IPS DF 6.9 (cell line): ENCODE data around the gene CPT1B.
"Not testable (repeated sequence)": the region's sequence is repeated elsewhere in the genome, so short reads cannot be mapped to it uniquely, and the experiment has no call there.

ENCODE experiments used
- DNase-seq: peaks from one replicate; pipeline ENCODE4 v3.0.0-alpha.2; 2013; ENCODE audit warnings: low read depth, low spot score
- H3K27ac ChIP-seq: one replicate; pipeline ENCODE4 v1.5.1; 2013; ENCODE audit warnings: low read length, control low read depth
- H3K27me3 ChIP-seq: 2 replicates; pipeline ENCODE4 v1.6.1; 2013; ENCODE audit warnings: mild to moderate bottlenecking, low read length; ENCODE audit not compliant: control insufficient read depth, insufficient read depth
- H3K36me3 ChIP-seq: 2 replicates; pipeline ENCODE4 v1.6.1; 2013; ENCODE audit warnings: low read length; ENCODE audit not compliant: control insufficient read depth, insufficient read depth
- H3K4me1 ChIP-seq: 2 replicates; pipeline ENCODE4 v1.6.1; 2013; ENCODE audit warnings: low read length; ENCODE audit not compliant: control insufficient read depth, insufficient read depth
- H3K4me3 ChIP-seq: 2 replicates; pipeline ENCODE4 v1.5.1; 2013; ENCODE audit warnings: mild to moderate bottlenecking, low read length
- H3K9me3 ChIP-seq: 2 replicates; pipeline ENCODE4 v1.6.1; 2013; ENCODE audit warnings: low read length, inconsistent platforms; ENCODE audit not compliant: control insufficient read depth, insufficient read depth
- WGBS: extraction: QIAGEN DNeasy Blood & Tissue Kit; methylation state at CpG from one replicate; pipeline ENCODE4 v1.1.7; 2013; ENCODE audit warnings: mixed read lengths, missing lambda C conversion rate; ENCODE audit not compliant: insufficient read length, insufficient coverage; 5-methylcytosine and 5-hydroxymethylcytosine counted together

The CPT1B gene

GRCh38 chr22:50609599-50609998, 31.4 kb upstream of the CPT1B start:
- H3K27ac ChIP-seq, result no peak overlapping the region
- no peak overlapping the region for H3K4me3 ChIP-seq
- no peaks in the 10 kb centered on the region for H3K27me3 ChIP-seq
- no CpG with 5 or more reads among the region's 12 CpGs for WGBS
- no peak for DNase-seq
- no peaks in the 10 kb centered on the region for H3K9me3 ChIP-seq
- no peaks in the 10 kb centered on the region for H3K36me3 ChIP-seq
- 0 out of 2 replicates have a peak, but pooled peaks cover 3% of the 10 kb centered on the region for H3K4me1 ChIP-seq

DNA sequence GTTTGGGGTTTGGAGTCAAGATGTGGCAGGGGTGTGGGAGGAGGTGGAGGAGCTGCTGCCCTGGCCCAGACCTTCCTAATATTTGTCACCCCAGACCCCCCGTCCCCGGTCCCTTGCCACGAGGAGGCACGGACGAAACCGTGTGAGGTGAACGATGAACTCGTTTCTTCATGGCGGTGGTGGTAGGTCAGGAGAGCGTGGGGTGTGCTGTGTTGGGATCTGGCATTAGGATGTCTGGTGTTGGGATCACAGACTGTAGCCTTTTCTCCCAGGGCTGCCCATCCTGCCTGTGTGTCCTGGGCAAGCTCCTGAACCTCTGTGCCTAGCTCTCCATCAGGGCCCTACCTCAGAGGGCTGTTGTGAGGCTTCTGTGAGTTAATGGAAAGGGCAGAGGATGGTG, 30.8 kb upstream of the CPT1B start:
- WGBS, result no CpG with 5 or more reads among the region's 10 CpGs
- Histone ChIP-seq H3K27ac (no peak overlapping the region), H3K9me3 (no peaks in the 10 kb centered on the region), H3K4me3 (no peak overlapping the region), H3K4me1 (0 out of 2 replicates have a peak, but pooled peaks cover 3% of the 10 kb centered on the region), H3K27me3 (no peaks in the 10 kb centered on the region), H3K36me3 (no peaks in the 10 kb centered on the region)
- no peak for DNase-seq

- H3K4me3 ChIP-seq, H3K9me3 ChIP-seq, H3K27ac ChIP-seq, H3K4me1 ChIP-seq, H3K27me3 ChIP-seq, DNase-seq, H3K36me3 ChIP-seq: not testable (repeated sequence)
- WGBS, result no CpG with 5 or more reads among the region's 39 CpGs
Measured at GRCh38 chr22:50608058-50608840, 30.0 kb upstream of the CPT1B start.

DNA sequence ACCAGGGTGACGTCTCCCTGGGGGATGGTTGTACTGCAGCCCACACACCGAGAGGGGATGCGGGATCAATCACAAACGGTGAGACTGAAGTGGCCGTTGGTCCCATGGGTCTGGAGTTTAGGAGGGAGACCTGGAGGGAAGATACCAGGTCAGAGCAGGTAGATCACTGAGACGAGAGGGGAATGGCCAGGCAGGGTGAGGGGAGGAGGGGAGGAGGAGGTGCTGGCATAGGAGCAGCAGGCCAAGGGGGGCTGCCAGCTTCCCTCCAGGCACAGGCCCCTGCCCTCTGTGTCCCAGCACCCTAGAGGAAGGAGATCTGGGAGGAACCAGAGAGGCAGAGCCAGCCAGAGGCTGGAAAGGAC, 29.4 kb upstream of the CPT1B start:
- H3K36me3 ChIP-seq, result no peaks in the 10 kb centered on the region
- H3K27ac ChIP-seq, result no peak overlapping the region
- WGBS, result no CpG with 5 or more reads among the region's 6 CpGs
- H3K4me3 ChIP-seq, result no peak overlapping the region
- no peaks in the 10 kb centered on the region for H3K9me3 ChIP-seq
- DNase-seq, result no peak
- 0 out of 2 replicates have a peak, but pooled peaks cover 3% of the 10 kb centered on the region for H3K4me1 ChIP-seq
- H3K27me3 ChIP-seq, result 0 out of 2 replicates have a peak, but pooled peaks cover under 1% of the 10 kb centered on the region

DNA sequence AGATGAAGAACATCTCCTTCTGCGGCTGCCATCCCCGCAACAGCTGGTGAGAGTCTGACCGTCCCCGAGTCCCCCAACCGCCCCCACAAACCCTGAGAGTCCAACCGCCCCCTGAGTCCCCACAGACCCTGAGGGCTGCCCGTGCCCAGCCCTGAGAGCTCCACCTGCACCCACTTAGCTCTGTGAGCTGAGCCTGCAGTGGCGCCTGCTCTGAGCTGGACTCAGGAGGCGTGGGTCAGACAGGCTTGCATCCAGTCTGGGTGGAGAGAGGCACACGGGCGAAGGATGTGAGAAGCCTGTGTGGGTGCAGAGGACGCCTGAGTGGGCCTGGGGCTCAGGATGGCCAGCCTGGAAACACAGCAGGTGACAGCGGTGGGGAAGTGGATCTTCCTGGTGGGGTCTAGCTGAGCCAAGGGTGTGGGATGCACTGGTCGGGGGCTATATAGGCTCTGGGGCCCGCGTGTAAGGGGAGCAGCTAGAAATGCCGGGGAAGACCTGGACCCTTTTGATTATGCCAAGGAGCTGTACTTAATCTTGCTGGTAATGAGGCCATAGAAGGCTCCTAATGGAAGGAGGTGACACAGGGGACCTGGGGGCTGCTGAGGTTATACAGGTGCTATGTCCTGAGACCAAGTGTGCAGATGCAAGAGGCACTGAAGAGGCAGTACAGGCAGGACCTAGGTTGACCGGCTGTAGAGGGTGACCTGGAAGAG, 28.9 kb upstream of the CPT1B start:
- no CpG with 5 or more reads among the region's 18 CpGs for WGBS
- 0 out of 2 replicates have a peak, but pooled peaks cover 5% of the 10 kb centered on the region for H3K27me3 ChIP-seq

DNA sequence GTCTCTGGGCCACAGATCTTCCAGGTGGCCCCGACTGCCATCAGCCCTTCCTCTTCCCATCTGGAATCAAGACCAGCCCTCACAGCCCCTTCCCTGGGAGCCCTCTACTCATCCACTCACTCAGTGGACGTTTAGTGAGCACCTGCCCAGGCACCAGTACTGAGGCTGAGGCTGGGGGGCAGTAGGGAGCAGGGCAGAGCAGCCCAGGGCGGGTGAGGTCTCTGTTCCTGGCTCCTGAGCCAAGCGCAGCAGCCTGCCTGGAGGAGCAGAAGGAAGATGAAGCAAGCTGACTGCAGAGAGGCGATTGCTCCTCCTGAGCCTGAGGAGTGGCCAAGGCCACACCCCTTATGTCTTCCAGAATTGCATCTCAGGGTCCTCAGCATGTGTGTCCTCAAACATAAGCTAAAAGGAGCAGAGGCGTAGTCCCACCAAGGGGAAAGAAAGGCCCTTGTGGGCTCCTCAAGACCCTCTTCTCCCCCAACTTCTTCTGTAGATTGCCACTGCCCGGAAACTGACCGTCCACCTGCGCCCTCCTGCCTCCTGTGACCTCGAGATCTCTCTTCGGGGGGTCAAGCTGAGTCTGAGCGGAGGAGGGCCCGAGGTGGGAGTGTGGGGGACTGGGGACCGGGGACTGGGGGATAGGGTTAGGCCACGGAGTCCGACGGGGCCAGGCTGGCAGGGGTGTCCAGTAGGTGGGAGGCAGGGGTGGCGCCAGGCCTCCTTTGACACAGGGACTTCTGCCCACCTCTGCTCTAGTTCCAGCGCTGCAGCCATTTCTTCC, 28.1 kb upstream of the CPT1B start:
- no peak overlapping the region for H3K27ac ChIP-seq
- no CpG with 5 or more reads among the region's 19 CpGs for WGBS
- no peaks in the 10 kb centered on the region for H3K9me3 ChIP-seq
- H3K4me3 ChIP-seq, result no peak overlapping the region
- H3K27me3 ChIP-seq, result peaks cover 5% of the 10 kb centered on the region; the same call in 1 of the 2 replicates
- DNase-seq, result no peak
- H3K4me1 ChIP-seq, result 0 out of 2 replicates have a peak, but pooled peaks cover 2% of the 10 kb centered on the region
- H3K36me3 ChIP-seq, result no peaks in the 10 kb centered on the region

More for the DNA sequence above, 28.9 kb upstream of the CPT1B start:
- DNase-seq, result no peak
- no peak overlapping the region for H3K27ac ChIP-seq
- H3K9me3 ChIP-seq, result no peaks in the 10 kb centered on the region
- no peaks in the 10 kb centered on the region for H3K36me3 ChIP-seq
- H3K4me3 ChIP-seq, result no peak overlapping the region
- no peaks in the 10 kb centered on the region for H3K4me1 ChIP-seq

DNA sequence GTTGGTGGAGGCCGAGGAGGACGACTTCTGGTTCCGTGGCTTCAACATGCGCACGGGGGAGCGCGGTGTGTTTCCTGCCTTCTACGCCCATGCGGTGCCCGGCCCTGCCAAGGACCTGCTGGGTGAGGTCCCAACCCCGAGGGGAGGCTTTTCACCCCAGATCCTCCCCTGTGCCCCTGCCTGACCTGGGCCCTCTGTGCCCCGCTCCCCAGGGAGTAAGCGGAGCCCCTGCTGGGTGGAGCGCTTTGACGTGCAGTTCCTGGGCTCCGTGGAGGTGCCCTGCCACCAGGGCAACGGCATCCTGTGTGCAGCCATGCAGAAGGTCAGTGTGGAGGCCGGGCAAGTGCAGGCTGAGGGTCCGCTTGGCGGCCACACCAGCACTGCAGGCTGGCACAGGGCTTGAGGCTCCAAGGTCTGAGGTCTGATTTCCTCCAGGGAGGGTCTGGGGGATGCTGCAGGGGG, 27.4 kb upstream of the CPT1B start:
- Histone ChIP-seq H3K27me3 (peaks cover 6% of the 10 kb centered on the region; the same call in 1 of the 2 replicates), H3K27ac (no peak overlapping the region), H3K36me3 (no peaks in the 10 kb centered on the region), H3K4me1 (0 out of 2 replicates have a peak, but pooled peaks cover 2% of the 10 kb centered on the region), H3K4me3 (no peak overlapping the region), H3K9me3 (no peaks in the 10 kb centered on the region)
- no CpG with 5 or more reads among the region's 20 CpGs for WGBS
- no peak for DNase-seq

- Histone ChIP-seq H3K4me3 (no peak overlapping the region), H3K36me3 (no peaks in the 10 kb centered on the region), H3K27ac (no peak overlapping the region), H3K4me1 (0 out of 2 replicates have a peak, but pooled peaks cover 2% of the 10 kb centered on the region), H3K27me3 (peaks cover 6% of the 10 kb centered on the region; the same call in 1 of the 2 replicates), H3K9me3 (no peaks in the 10 kb centered on the region)
- no peak for DNase-seq
- WGBS, result no CpG with 5 or more reads among the region's 23 CpGs
Measured at GRCh38 chr22:50605002-50605612, 26.9 kb upstream of the CPT1B start.

- WGBS, result no CpG with 5 or more reads among the region's 103 CpGs
- Histone ChIP-seq H3K27ac (no peak overlapping the region), H3K27me3 (peaks cover 9% of the 10 kb centered on the region; the same call in 1 of the 2 replicates), H3K36me3 (no peaks in the 10 kb centered on the region), H3K4me3 (no peak overlapping the region), H3K4me1 (0 out of 2 replicates have a peak, but pooled peaks cover 4% of the 10 kb centered on the region), H3K9me3 (no peaks in the 10 kb centered on the region)
- DNase-seq, result no peak
Measured at GRCh38 chr22:50604256-50605001, 26.2 kb upstream of the CPT1B start.
